Placental pericyte (primary cell): ENCODE measurements around the gene TEAD1. TPM values are rescaled to one million over a fixed set of nuclear protein-coding genes. Genes with fewer than 3 reads are reported as not detected.

ENCODE experiments used
- small RNA-seq: library from RNA; depleted of rRNA; stranded (forward); fragments of <200 nt; gene quantifications from one replicate; pipeline ENCODE3, GENCODE V24; 2012; ENCODE audit warnings: low replicate concordance
- total RNA-seq: library from RNA; depleted of rRNA; stranded (reverse); fragments of >200 nt; gene quantifications from 2 replicates; pipeline ENCODE4 v1.2.3, GENCODE V29; 2012

TEAD1 gene
- total RNA-seq = 78.1 and 230 TPM in 2 replicates

GRCh38 chr11:12673924-12674570 is at the start of gene TEAD1:
Gene TEAD1, plus strand, starts transcription at chr11:12674421.

Small RNA genes lying within 50 kb of the gene (small RNA-seq; reads per million reads assigned to genes)
- 0.20 reads per million for gene RF00424
